Measurements from ENCODE around the gene TRAP1.
"Not testable (repeated sequence)": the region's sequence is repeated elsewhere in the genome, so short reads cannot be mapped to it uniquely, and the experiment has no call there.

TRAP1 gene

GRCh38 chr16:3673676-3674377 lies 43.5 kb downstream of the TRAP1 start:
- DNase-seq (ENCODE audit: low read depth), result no peak

- no peak for DNase-seq (ENCODE audit: low read depth)
These were observed 44.1 kb downstream of the TRAP1 start for GRCh38 chr16:3673201-3673600.

- DNase-seq (ENCODE audit: low read depth), result no peak
These were observed 44.7 kb downstream of the TRAP1 start for GRCh38 chr16:3672571-3673041.

GRCh38 chr16:3671424-3671823 lies 45.9 kb downstream of the TRAP1 start:
- DNase-seq (ENCODE audit: low read depth), result no peak

- no peak for DNase-seq (ENCODE audit: low read depth)
These were observed 46.6 kb downstream of the TRAP1 start for GRCh38 chr16:3670711-3671110.

GRCh38 chr16:3669082-3669481 lies 48.2 kb downstream of the TRAP1 start:
- DNase-seq (ENCODE audit: low read depth), result no peak

GRCh38 chr16:3668626-3669025 lies 48.7 kb downstream of the TRAP1 start:
- no peak for DNase-seq (ENCODE audit: low read depth)

- DNase-seq (ENCODE audit: low read depth), result peak; percentile 21
These were observed 51.8 kb downstream of the TRAP1 start for GRCh38 chr16:3665508-3665907.

- no peak for DNase-seq (ENCODE audit: low read depth)
These were observed 53.0 kb downstream of the TRAP1 start for GRCh38 chr16:3664187-3664896.

- DNase-seq (ENCODE audit: low read depth), result no peak
These were observed 54.7 kb downstream of the TRAP1 start for GRCh38 chr16:3662601-3663000.

GRCh38 chr16:3661922-3662321 lies 55.4 kb downstream of the TRAP1 start:
- DNase-seq (ENCODE audit: low read depth), result no peak

GRCh38 chr16:3661311-3661710 lies 56.0 kb downstream of the TRAP1 start:
- DNase-seq (ENCODE audit: low read depth), result no peak

- no peak for DNase-seq (ENCODE audit: low read depth)
These were observed 58.1 kb downstream of the TRAP1 start for GRCh38 chr16:3659251-3659650.

- DNase-seq (ENCODE audit: low read depth), result peak; percentile 53
These were observed 60.5 kb downstream of the TRAP1 start for GRCh38 chr16:3656491-3657468.

GRCh38 chr16:3656160-3656490 lies 61.2 kb downstream of the TRAP1 start:
- not testable (repeated sequence) for DNase-seq (ENCODE audit: low read depth)

GRCh38 chr16:3655396-3656159 lies 61.7 kb downstream of the TRAP1 start:
- DNase-seq (ENCODE audit: low read depth), result no peak

GRCh38 chr16:3655030-3655395 lies 62.3 kb downstream of the TRAP1 start:
- no peak for DNase-seq (ENCODE audit: low read depth)

- DNase-seq (ENCODE audit: low read depth), result peak; percentile 19
These were observed 62.9 kb downstream of the TRAP1 start, which contains the start of gene DNASE1 for GRCh38 chr16:3654249-3654991. Gene DNASE1, plus strand, starts transcription at chr16:3654691. Its CDS starts 683 bp downstream, at chr16:3655374.

- DNase-seq (ENCODE audit: low read depth), result no peak
These were observed 64.7 kb downstream of the TRAP1 start for GRCh38 chr16:3652373-3653195.

All from stimulated activated CD4-positive, alpha-beta T cell treated with anti-CD3 and anti-CD28 coated beads, Interleukin-2, amount 100 ng/mL, for 4 hours (primary cell).